ENCODE measurements around the gene LTBP3. TPM values are rescaled to one million over a fixed set of nuclear protein-coding genes. Genes with fewer than 3 reads are reported as not detected.

The LTBP3 gene
- total and polyA plus RNA-seq, 2 of the 13 experiments (the other 11 are each of a cell fraction or from before 2014, with no cell fraction given), result 12.2 to 68.1 TPM

- TF ChIP-seq POLR2G (IDR thresholded peaks at IDR 0.05; ENCODE audit: low read depth, low read length) (peak; percentile 74), ZNF724P (CRISPR knock-in tag; IDR thresholded peaks at IDR 0.05; ENCODE audit: borderline replicate concordance) (peak; percentile 52; the same call in 1 of the 2 replicates), ZNF329 (CRISPR knock-in tag; IDR thresholded peaks at IDR 0.05; ENCODE audit: low read depth) (no peak), ARID5B (CRISPR knock-in tag; IDR thresholded peaks at IDR 0.05) (peak; percentile 27; the same call in 1 of the 2 replicates), ZNF350 (CRISPR knock-in tag; IDR thresholded peaks at IDR 0.05; ENCODE audit: borderline replicate concordance, low read depth) (peak; percentile 66; the same call in 1 of the 2 replicates), KMT2A (CRISPR knock-in tag; IDR thresholded peaks at IDR 0.05) (peak; percentile 43; the same call in 1 of the 2 replicates), GMEB1 (CRISPR knock-in tag; IDR thresholded peaks at IDR 0.05; ENCODE audit: borderline replicate concordance) (0 out of 2 replicates have a peak, but pooled peaks have one; percentile 14), ERF (CRISPR knock-in tag; IDR thresholded peaks at IDR 0.05) (peak; percentile 47), ZBTB7A (CRISPR knock-in tag; IDR thresholded peaks at IDR 0.05) (no peak), ZSCAN25 (CRISPR knock-in tag; IDR thresholded peaks at IDR 0.05) (peak; percentile 48; the same call in 1 of the 2 replicates), ZNF547 (CRISPR knock-in tag; IDR thresholded peaks at IDR 0.05) (peak; percentile 20; the same call in 1 of the 2 replicates), HOXA7 (CRISPR knock-in tag; IDR thresholded peaks at IDR 0.05) (no peak), POGK (CRISPR knock-in tag; conservative IDR thresholded peaks at IDR 0.05) (peak; percentile 58), ESRRA (CRISPR knock-in tag; IDR thresholded peaks at IDR 0.05; ENCODE audit: low read depth) (0 out of 2 replicates have a peak, but pooled peaks have one; percentile 58), ATF2 (CRISPR knock-in tag; IDR thresholded peaks at IDR 0.05) (0 out of 2 replicates have a peak, but pooled peaks have one; percentile 22), HMGXB4 (CRISPR knock-in tag; IDR thresholded peaks at IDR 0.05; ENCODE audit: borderline replicate concordance in 1 of 2, low read depth in 1 of 2) (peak in 1 of 2 experiments; percentile 51; a peak in 2 of 4 replicates)
These were observed 718 bp downstream of the LTBP3 start (continued) for GRCh38 chr11:65557280-65558001.
